HG03521 (cell line): Measurements from ENCODE around the gene C16orf74.
A peak's percentile ranks its signal among the peaks of the same experiment; 100 is the strongest.

Experiments
- ATAC-seq: cut with Tn5 transposase; IDR thresholded peaks from one replicate; pipeline ENCODE4 v1.9.1; 2021; ENCODE audit warnings: mild to moderate bottlenecking, moderate library complexity; ENCODE audit not compliant: unreplicated experiment

The C16orf74 gene

DNA sequence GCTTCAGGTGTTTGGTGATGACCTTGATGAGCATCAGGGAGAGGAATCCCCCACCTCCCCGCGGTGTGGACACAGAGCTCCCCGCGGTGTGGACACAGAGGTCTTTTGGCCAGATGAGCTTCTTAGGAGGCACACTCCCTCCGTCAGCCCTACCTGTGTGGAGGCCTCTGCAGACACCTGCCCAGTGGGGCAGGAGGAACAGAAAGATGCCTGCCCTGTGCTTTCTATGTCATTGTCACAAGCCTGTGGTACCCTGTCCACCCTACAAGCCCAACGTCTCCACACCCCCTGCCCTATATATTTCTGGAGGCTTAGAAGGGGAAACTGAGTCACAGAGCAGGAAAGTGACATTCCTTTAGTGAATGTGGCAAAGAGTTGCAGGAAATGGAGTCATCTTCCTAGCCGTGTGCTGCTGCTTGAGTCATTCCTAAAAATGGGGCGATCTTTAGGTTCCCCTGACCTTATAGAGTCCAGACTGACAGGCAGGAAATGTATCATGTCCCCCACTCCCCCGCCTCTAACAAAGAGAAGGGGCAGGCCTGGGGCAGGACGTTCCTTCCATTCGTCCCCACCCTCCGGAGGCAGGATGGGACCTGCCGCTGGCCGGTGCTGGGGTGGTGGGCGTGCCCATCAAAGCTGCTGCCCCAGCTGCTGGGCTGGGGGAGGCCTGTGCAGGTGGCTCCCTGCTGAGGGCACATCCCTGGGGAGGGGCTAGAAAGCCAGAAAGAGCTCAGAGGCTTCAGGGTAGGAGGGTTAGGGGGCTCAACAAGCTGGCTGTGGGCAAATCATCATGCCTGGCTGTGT, 1.0 kb upstream of the C16orf74 start:
- no peak for ATAC-seq

GRCh38 chr16:85750146-85750826, 610 bp downstream of the C16orf74 start:
- ATAC-seq, result no peak

DNA sequence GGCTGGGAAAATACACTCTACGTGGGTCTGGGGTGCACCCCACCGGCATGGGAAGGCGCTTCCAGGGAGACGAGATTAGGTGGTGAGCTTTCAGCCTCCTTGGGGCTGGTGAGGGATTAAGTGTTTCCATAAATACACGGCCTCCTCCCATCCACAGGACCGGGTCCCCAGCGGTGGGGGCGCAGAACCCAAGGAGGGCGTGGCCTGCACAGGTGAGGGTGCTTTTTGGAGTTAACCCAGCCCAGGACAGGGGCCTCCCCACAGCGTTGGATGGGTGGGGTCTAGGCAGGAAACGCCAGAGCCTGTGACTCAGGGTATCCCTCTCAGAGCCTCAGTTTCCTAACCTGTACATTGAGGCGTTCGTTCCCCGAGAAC, 1.1 kb downstream of the C16orf74 start:
- no peak for ATAC-seq

DNA sequence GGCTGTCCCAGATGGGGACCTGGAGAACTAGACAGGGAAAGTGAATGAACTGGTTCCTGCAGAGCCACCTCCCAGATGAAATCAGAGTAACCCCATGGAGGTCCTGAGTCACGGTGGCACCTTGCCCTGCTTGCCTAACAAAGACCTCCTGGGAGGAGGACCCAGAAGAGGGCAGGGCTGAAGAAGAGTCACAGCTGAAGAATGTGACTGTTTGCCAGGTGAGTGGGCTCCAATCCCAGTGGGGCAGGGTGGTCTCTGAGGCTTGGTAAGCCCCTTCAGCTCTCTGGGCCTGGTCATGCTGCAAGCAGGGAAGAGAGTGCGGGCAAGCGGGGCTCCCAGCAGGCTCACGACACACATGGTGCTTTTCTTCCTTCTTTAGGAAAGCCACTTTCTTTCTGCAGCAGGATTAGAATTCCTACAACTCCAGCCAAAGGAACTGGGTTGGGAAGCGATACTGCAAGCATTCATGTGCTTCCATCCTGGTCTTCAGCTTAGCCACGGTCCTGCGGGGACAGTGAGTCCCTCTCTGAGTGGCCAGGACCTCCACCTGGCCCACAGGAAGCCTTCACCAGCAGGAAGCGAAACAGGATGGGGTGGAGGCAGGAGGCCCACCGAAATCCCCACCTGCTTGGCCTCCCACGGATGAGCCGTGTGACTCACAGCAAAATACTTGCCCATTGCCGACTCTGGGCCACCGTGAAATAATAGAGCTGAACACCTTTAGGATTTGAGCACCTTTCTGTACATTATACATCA, 4.3 kb downstream of the C16orf74 start:
- no peak for ATAC-seq

- ATAC-seq, result no peak
These were observed 11.8 kb downstream of the C16orf74 start for GRCh38 chr16:85738923-85739715.

- ATAC-seq, result no peak
These were observed 14.0 kb downstream of the C16orf74 start for GRCh38 chr16:85736921-85737320.

DNA sequence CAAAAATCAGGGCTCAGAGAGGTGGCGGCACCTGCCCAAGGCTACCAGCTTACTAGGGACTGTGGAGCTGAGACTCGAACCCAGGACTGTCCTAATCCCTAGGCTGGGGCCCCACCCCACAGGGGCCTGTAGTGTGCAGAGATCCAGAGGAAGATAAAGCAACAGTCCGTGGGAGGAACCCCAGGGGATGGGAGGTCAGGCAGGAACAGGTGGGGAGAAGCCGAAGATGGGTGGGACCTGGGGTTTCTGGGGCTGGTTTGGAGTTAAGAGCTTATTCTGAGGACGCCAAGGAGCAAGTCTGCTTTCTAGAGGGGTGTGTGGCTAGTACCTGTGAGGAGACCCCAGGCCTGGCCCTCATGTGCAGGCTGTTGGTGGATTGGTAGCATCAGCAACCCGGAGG, 14.9 kb downstream of the C16orf74 start:
- ATAC-seq, result no peak

GRCh38 chr16:85735225-85735635, 15.7 kb downstream of the C16orf74 start:
- peak; percentile 60 for ATAC-seq

- no peak for ATAC-seq
These were observed 16.4 kb downstream of the C16orf74 start for GRCh38 chr16:85734311-85735017.

- ATAC-seq, result no peak
These were observed 17.1 kb downstream of the C16orf74 start for GRCh38 chr16:85733839-85734170.

GRCh38 chr16:85733155-85733838, 17.6 kb downstream of the C16orf74 start:
- no peak for ATAC-seq

DNA sequence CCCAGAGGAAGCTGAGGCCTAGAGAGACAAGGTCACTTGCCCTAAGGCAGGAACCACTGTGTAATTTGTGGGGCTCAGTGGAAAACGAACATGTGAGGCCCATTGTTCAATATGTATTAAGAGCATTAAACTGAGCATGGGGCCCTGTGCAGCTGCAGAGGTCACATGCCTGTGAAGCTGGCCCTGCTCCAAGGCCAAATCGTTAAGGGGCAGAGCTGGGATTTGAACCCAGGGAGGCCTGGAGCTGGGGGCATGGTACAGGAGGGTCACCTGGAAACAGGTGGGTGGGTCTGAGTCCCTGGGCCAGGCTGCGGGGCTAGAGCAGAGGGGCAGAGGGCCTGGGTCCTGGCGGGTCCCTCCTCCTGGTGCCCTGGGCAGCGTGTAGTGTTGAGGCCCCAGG, 19.7 kb downstream of the C16orf74 start:
- ATAC-seq, result no peak

DNA sequence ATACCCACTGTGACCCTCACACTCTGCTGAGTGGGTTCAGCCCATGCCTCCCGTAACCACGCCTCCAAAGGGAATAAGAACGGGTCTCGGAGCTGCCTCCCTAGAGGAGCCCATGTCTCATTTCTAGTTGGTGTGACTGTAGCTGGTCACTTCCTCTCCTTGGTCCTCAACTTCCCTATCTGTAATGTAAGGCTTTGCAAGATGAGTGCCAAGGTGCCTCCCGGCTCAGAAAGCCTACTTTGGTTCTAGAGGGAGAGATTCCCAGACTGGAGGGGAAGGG, 20.8 kb downstream of the C16orf74 start:
- no peak for ATAC-seq

- ATAC-seq, result no peak
These were observed 21.3 kb downstream of the C16orf74 start for GRCh38 chr16:85729452-85730185.

DNA sequence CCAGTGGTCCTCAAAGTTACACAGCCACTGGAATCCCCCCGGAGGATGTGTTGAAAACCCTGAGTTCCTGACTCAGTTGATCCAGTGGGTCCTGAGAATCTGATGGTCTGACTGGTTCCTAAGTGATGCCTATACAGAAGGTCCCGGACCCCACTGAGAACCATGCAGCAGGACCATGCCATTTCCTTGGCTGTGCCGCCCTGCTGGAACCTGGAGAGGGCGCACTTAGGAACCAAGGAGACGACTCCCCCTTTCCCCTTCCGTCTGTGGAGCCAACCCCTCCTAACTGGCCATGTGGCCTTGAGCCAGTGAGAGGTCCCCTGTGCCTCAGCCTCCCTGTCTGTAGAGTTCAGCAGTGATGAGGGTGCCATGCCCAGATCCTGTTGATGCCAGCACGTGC, 22.0 kb downstream of the C16orf74 start:
- no peak for ATAC-seq

- no peak for ATAC-seq
These were observed 26.0 kb downstream of the C16orf74 start for GRCh38 chr16:85724936-85725335.

GRCh38 chr16:85724126-85724879, 26.6 kb downstream of the C16orf74 start:
- ATAC-seq, result no peak

DNA sequence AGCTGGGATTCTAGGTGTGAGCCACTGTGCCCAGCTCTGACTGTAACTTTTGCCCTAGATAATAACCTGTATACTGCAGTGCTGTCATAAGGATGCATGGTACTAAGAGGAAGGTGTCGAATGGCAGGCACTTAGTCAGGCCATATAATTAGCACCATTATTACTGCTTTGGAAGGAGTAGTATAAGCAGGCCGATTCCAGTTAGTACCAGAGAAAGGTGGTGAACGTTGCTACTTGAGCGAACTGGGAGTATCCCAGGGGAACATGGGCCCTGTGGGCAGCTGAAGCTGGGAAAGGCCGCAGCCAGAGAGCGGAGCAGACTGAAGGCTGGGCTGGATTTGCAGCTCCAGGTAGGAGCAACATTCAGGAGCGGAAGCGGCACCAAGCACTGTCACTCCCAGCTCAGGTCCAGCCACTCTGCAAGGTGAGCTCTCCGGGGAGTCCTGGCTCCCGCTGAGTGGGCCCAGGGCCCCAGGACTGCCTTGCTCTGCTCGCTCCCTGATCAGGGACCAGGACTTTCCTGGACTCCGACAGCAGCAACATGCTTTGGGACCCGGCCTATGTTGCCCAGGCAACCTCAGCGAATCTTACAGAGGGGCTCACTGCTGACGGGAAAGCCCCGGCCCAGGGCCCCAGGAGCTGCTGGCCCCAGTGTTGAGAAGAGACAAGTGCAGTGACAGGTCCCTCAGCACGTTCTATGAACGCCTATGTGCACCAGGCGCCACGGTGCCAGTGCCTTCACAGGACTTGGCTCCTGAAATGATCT, 28.6 kb downstream of the C16orf74 start:
- no peak for ATAC-seq
